Measurements from ENCODE around the gene MPIG6B.

DNA sequence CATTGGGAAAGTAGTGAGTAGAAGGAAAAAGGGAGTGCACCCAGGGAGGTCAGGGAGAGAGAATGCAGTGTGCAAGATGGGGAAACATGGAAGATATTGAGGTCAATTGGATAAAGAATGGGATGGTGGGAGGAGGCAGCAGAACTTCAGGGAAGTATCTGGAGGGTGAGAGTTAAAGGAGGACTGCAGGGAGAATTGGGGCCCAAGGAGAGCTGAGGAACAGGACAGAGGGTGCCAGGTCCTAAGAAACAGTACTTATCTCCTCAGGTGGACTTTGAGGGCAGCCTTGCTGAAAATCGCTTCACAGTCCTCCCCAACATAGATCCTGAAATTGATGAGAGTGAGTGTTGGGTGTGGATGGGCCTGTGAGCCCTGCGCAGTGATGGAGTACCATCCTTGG, 35.1 kb downstream of the MPIG6B start:
- TF ChIP-seq, protein P1, sequence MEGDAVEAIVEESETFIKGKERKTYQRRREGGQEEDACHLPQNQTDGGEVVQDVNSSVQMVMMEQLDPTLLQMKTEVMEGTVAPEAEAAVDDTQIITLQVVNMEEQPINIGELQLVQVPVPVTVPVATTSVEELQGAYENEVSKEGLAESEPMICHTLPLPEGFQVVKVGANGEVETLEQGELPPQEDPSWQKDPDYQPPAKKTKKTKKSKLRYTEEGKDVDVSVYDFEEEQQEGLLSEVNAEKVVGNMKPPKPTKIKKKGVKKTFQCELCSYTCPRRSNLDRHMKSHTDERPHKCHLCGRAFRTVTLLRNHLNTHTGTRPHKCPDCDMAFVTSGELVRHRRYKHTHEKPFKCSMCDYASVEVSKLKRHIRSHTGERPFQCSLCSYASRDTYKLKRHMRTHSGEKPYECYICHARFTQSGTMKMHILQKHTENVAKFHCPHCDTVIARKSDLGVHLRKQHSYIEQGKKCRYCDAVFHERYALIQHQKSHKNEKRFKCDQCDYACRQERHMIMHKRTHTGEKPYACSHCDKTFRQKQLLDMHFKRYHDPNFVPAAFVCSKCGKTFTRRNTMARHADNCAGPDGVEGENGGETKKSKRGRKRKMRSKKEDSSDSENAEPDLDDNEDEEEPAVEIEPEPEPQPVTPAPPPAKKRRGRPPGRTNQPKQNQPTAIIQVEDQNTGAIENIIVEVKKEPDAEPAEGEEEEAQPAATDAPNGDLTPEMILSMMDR (IDR thresholded peaks at IDR 0.05; ENCODE audit: low read length) = no peak
- no peak for TF ChIP-seq EZH2 (optimal IDR thresholded peaks at IDR 0.05; ENCODE audit: low read depth, low read length)

Measured in MM.1S (cell line).